H9 (cell line): ENCODE measurements around the gene SLC22A3. TPM values are rescaled to one million over a fixed set of nuclear protein-coding genes. Genes with fewer than 3 reads are reported as not detected.

Experiments used
- DNase-seq: peaks from one replicate; pipeline ENCODE4 v3.0.0-alpha.2; 2017
- H2AFZ ChIP-seq: one replicate; pipeline ENCODE4 v1.6.1; 2013; ENCODE audit warnings: mild to moderate bottlenecking, low read length, control low read depth, moderate library complexity
- H2AK5ac ChIP-seq: 2 replicates; pipeline ENCODE4 v1.6.1; 2013; ENCODE audit warnings: low read length, control low read depth, mixed read lengths; ENCODE audit not compliant: insufficient read length
- H2BK120ac ChIP-seq: one replicate; pipeline ENCODE4 v1.6.1; 2013; ENCODE audit warnings: low read depth, mild to moderate bottlenecking, low read length, control low read depth, inconsistent platforms; ENCODE audit not compliant: poor library complexity, severe bottlenecking
- H2BK12ac ChIP-seq: 2 replicates; pipeline ENCODE4 v1.6.1; 2013; ENCODE audit warnings: low read length, control low read depth, mixed read lengths, low read depth; ENCODE audit not compliant: insufficient read length
- H2BK15ac ChIP-seq: 2 replicates; pipeline ENCODE4 v1.6.1; 2013; ENCODE audit warnings: low read depth, low read length, control low read depth
- H2BK20ac ChIP-seq: one replicate; pipeline ENCODE4 v1.6.1; 2013; ENCODE audit warnings: low read depth, mild to moderate bottlenecking, low read length, control low read depth, inconsistent platforms; ENCODE audit not compliant: poor library complexity, severe bottlenecking
- H2BK5ac ChIP-seq: 2 replicates; pipeline ENCODE4 v1.6.1; 2013; ENCODE audit warnings: low read length, control low read depth, mixed read lengths; ENCODE audit not compliant: insufficient read length
- H3K14ac ChIP-seq: 2 replicates; pipeline ENCODE4 v1.6.1; 2013; ENCODE audit warnings: low read length, control low read depth; ENCODE audit not compliant: insufficient read depth
- H3K18ac ChIP-seq: 2 replicates; pipeline ENCODE4 v1.6.1; 2013; ENCODE audit warnings: low read depth, mild to moderate bottlenecking, mixed read lengths, low read length, control low read depth; ENCODE audit not compliant: insufficient read length
- H3K23ac ChIP-seq: 2 replicates; pipeline ENCODE4 v1.6.1; 2013; ENCODE audit warnings: low read length, control low read depth, mixed read lengths, low read depth; ENCODE audit not compliant: insufficient read length
- H3K23me2 ChIP-seq: 2 replicates; pipeline ENCODE4 v1.6.1; 2013; ENCODE audit warnings: low read depth, mild to moderate bottlenecking, mixed read lengths, low read length, control low read depth; ENCODE audit not compliant: insufficient read length, poor library complexity, severe bottlenecking
- H3K27ac ChIP-seq: 2 replicates; pipeline ENCODE4 v1.5.1; 2013; ENCODE audit warnings: low read length, control low read depth, mixed read lengths, low read depth; ENCODE audit not compliant: insufficient read length
- H3K27me3 ChIP-seq: 2 replicates; pipeline ENCODE4 v1.6.1; 2013; ENCODE audit warnings: low read length, control low read depth, inconsistent platforms; ENCODE audit not compliant: insufficient read depth
- H3K4ac ChIP-seq: 2 replicates; pipeline ENCODE4 v1.6.1; 2013; ENCODE audit warnings: low read depth, mild to moderate bottlenecking, control low read depth, inconsistent platforms, low read length, moderate library complexity
- H3K4me1 ChIP-seq: 2 replicates; pipeline ENCODE4 v1.6.1; 2013; ENCODE audit warnings: low read length, control low read depth, inconsistent platforms; ENCODE audit not compliant: insufficient read depth
- H3K4me2 ChIP-seq: 2 replicates; pipeline ENCODE4 v1.6.1; 2013; ENCODE audit warnings: low read length, control low read depth, mixed read lengths; ENCODE audit not compliant: insufficient read length, insufficient read depth
- H3K56ac ChIP-seq: 2 replicates; pipeline ENCODE4 v1.6.1; 2013; ENCODE audit warnings: low read depth, mild to moderate bottlenecking, mixed read lengths, low read length, control low read depth; ENCODE audit not compliant: insufficient read length
- H3K79me1 ChIP-seq: 2 replicates; pipeline ENCODE4 v1.6.1; 2013; ENCODE audit warnings: low read depth, mild to moderate bottlenecking, moderate library complexity, low read length, control low read depth, inconsistent platforms; ENCODE audit not compliant: insufficient read depth, poor library complexity, severe bottlenecking
- H3K79me2 ChIP-seq: 2 replicates; pipeline ENCODE4 v1.6.1; 2013; ENCODE audit warnings: low read length, control low read depth, inconsistent platforms; ENCODE audit not compliant: insufficient read depth
- H3K9ac ChIP-seq: 2 replicates; pipeline ENCODE4 v1.6.1; 2013; ENCODE audit warnings: low read length, control low read depth, mixed read lengths; ENCODE audit not compliant: insufficient read length; ENCODE audit errors: extremely low read depth
- H3K9me3 ChIP-seq: one replicate; pipeline ENCODE4 v1.6.1; 2013; ENCODE audit warnings: low read depth, low read length, inconsistent platforms; ENCODE audit not compliant: control insufficient read depth
- H3T11ph ChIP-seq: one replicate; pipeline ENCODE4 v1.6.1; 2013; ENCODE audit warnings: mild to moderate bottlenecking, low read length, control low read depth, inconsistent platforms
- H4K20me1 ChIP-seq: one replicate; pipeline ENCODE4 v1.6.1; 2013; ENCODE audit not compliant: control insufficient read depth, insufficient read length, insufficient read depth
- H4K5ac ChIP-seq: 2 replicates; pipeline ENCODE4 v1.6.1; 2013; ENCODE audit warnings: low read depth, mild to moderate bottlenecking, mixed read lengths, low read length, control low read depth; ENCODE audit not compliant: insufficient read length
- H4K8ac ChIP-seq: replicated peaks from 2 replicates; pipeline ENCODE4 v1.6.1; 2013; ENCODE audit warnings: low read length, control low read depth, mixed read lengths, low read depth; ENCODE audit not compliant: insufficient read length
- H4K91ac ChIP-seq: 2 replicates; pipeline ENCODE4 v1.6.1; 2013; ENCODE audit warnings: low read depth, mild to moderate bottlenecking, moderate library complexity, mixed read lengths, low read length, control low read depth; ENCODE audit not compliant: insufficient read length
- H3K27ac Mint-ChIP-seq, 3 experiments: 2 replicates in 2 of 3; 3 replicates in 1 of 3; pipeline ENCODE4 v1.8.0; 2020 to 2021; ENCODE audit warnings: mixed read lengths in 3 of 3, mild to moderate bottlenecking in 1 of 3, moderate library complexity in 1 of 3
- H3K27me3 Mint-ChIP-seq: 2 replicates; pipeline ENCODE4 v1.8.0; 2021; ENCODE audit warnings: low read depth, mild to moderate bottlenecking, moderate library complexity, mixed read lengths
- H3K36me3 Mint-ChIP-seq, 3 experiments: 2 replicates in 2 of 3; 3 replicates in 1 of 3; pipeline ENCODE4 v1.8.0; 2020 to 2021; ENCODE audit warnings: low read depth in 3 of 3, mixed read lengths in 3 of 3; ENCODE audit not compliant: insufficient read depth in 1 of 3
- H3K4me1 Mint-ChIP-seq, 2 experiments: 2 replicates each; pipeline ENCODE4 v1.8.0; 2020; ENCODE audit warnings: mixed read lengths in 2 of 2
- H3K4me3 Mint-ChIP-seq, 2 experiments: 2 replicates in 1 of 2; 3 replicates in 1 of 2; pipeline ENCODE4 v1.8.0; 2020 to 2021; ENCODE audit warnings: mild to moderate bottlenecking in 2 of 2, mixed read lengths in 2 of 2, moderate library complexity in 1 of 2
- H3K9me3 Mint-ChIP-seq, 2 experiments: 2 replicates in 1 of 2; 3 replicates in 1 of 2; pipeline ENCODE4 v1.8.0; 2020; ENCODE audit warnings: mild to moderate bottlenecking in 2 of 2, mixed read lengths in 2 of 2, moderate library complexity in 1 of 2
- WGBS: extraction: QIAGEN DNeasy Blood & Tissue Kit; methylation state at CpG from one replicate; pipeline ENCODE4 v1.1.7; 2013; ENCODE audit warnings: missing lambda C conversion rate, low lambda C conversion rate, mixed read lengths; ENCODE audit not compliant: insufficient read length; ENCODE audit errors: extremely low coverage; 5-methylcytosine and 5-hydroxymethylcytosine counted together
- total RNA-seq: library from RNA; stranded (reverse); gene quantifications from 2 replicates; pipeline ENCODE4 v1.2.1, GENCODE V29; 2021
- TF ChIP-seq, protein P1 (sequence below): fragments of 200-600 bp; sonication (generic); conservative IDR thresholded peaks from 3 replicates; pipeline ENCODE4 v1.8.0; 2021; ENCODE audit warnings: antibody characterized with exemption, mild to moderate bottlenecking

The SLC22A3 gene
- total RNA-seq, 1 experiment from 2014 or later: 2.7 TPM

DNA sequence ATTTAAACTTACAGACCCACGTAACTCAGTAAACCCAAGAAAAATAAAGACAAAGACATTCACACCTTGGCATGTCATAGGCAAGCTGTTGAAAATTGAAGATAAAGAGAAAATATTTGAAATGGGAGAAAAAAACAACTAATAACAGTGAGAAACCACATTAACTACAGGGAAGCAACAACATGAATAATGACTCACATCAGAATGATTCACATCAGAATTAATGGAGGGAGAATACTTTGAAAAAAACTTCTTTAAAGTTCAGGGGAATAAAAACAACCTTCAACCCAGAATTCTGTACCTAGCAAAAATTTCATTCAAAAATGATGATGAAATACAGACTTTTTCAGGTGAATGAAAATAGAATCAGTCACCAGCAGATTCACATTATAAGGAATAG, 32.9 kb upstream of the SLC22A3 start:
- Histone ChIP-seq H3K79me1 (no peaks in the 10 kb centered on the region), H3K9me3 (no peaks in the 10 kb centered on the region), H2AFZ (no peak overlapping the region), H3K4ac (no peak overlapping the region), H3K56ac (no peak overlapping the region), H3K23ac (no peak overlapping the region), H2BK5ac (no peak overlapping the region), H2BK20ac (no peak overlapping the region), H3K9ac (no peak overlapping the region), H3K18ac (no peak overlapping the region), H4K91ac (no peak overlapping the region), H3K4me1 (no peaks in the 10 kb centered on the region), H4K20me1 (no peaks in the 10 kb centered on the region), H3K14ac (no peak overlapping the region), H3K27me3 (no peaks in the 10 kb centered on the region), H3K4me2 (no peak overlapping the region), H2AK5ac (no peak overlapping the region), H2BK120ac (no peak overlapping the region), H2BK15ac (no peak overlapping the region), H3K79me2 (no peaks in the 10 kb centered on the region), H3K23me2 (no peaks in the 10 kb centered on the region), H4K5ac (no peak overlapping the region), H4K8ac (no peak overlapping the region), H3K27ac (no peak overlapping the region), H2BK12ac (no peak overlapping the region), H3T11ph (no peak overlapping the region)
- Mint-ChIP-seq H3K9me3 (peaks cover 29 to 31% of the 10 kb centered on the region in 2 experiments), H3K27me3 (no peaks in the 10 kb centered on the region), H3K36me3 (peaks cover 15 to 25% (median 16%) of the 10 kb centered on the region in 3 experiments; a peak in 6 of 7 replicates), H3K4me3 (no peak overlapping the region), H3K4me1 (no peaks in the 10 kb centered on the region), H3K27ac (no peak overlapping the region)
- no CpG with 5 or more reads among the region's 1 CpG for WGBS
- TF ChIP-seq, protein P1, sequence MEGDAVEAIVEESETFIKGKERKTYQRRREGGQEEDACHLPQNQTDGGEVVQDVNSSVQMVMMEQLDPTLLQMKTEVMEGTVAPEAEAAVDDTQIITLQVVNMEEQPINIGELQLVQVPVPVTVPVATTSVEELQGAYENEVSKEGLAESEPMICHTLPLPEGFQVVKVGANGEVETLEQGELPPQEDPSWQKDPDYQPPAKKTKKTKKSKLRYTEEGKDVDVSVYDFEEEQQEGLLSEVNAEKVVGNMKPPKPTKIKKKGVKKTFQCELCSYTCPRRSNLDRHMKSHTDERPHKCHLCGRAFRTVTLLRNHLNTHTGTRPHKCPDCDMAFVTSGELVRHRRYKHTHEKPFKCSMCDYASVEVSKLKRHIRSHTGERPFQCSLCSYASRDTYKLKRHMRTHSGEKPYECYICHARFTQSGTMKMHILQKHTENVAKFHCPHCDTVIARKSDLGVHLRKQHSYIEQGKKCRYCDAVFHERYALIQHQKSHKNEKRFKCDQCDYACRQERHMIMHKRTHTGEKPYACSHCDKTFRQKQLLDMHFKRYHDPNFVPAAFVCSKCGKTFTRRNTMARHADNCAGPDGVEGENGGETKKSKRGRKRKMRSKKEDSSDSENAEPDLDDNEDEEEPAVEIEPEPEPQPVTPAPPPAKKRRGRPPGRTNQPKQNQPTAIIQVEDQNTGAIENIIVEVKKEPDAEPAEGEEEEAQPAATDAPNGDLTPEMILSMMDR: no peak
- no peak for DNase-seq
